ENCODE measurements around the gene BMP2. TPM values are rescaled to one million over a fixed set of nuclear protein-coding genes. Genes with fewer than 3 reads are reported as not detected.

Gene BMP2
- total and polyA plus RNA-seq, 2 experiments from 2014 or later = 0.73 to 1.0 TPM

- TF ChIP-seq REST (IDR thresholded peaks at IDR 0.05; ENCODE audit: unreplicated experiment) = no peak
- no peak for TF ChIP-seq JUNB (IDR thresholded peaks at IDR 0.05; ENCODE audit: unreplicated experiment)
Observed at GRCh38 chr20:6783752-6784151, 16.3 kb downstream of the BMP2 start (continued).

GRCh38 chr20:6784210-6784631 is 16.7 kb downstream of the BMP2 start:
- Histone ChIP-seq H3F3A (replicated peaks; ENCODE audit: low read depth) (no peaks in the 10 kb centered on the region), H2AFZ (no peak overlapping the region), H3K27me3 (ENCODE audit: insufficient read depth) (no peaks in the 10 kb centered on the region), H3K27ac (ENCODE audit: low read depth) (no peak overlapping the region), H3K9me2 (ENCODE audit: insufficient read depth) (no peaks in the 10 kb centered on the region), H3K4me1 (ENCODE audit: insufficient read depth) (peaks cover 2% of the 10 kb centered on the region; the same call in 1 of the 2 replicates), H3K36me3 (ENCODE audit: insufficient read depth) (no peaks in the 10 kb centered on the region), H3K4me2 (no peak overlapping the region), H4K20me1 (replicated peaks; ENCODE audit: insufficient read depth) (no peaks in the 10 kb centered on the region), H3K4me3 (no peak overlapping the region), H3K79me2 (replicated peaks; ENCODE audit: insufficient read depth) (no peaks in the 10 kb centered on the region)
- Mint-ChIP-seq H3K9me3 (no peaks in the 10 kb centered on the region), H3K27me3 (ENCODE audit: insufficient read depth, low read depth, poor library complexity) (no peaks in the 10 kb centered on the region), H3K4me3 (no peak overlapping the region), H3K4me1 (peaks cover 17% of the 10 kb centered on the region; the same call in 2 of the 3 replicates), H3K36me3 (ENCODE audit: low read depth) (no peaks in the 10 kb centered on the region; the same call in 2 of the 3 replicates), H3K27ac (no peak overlapping the region)
- DNase-seq (ENCODE audit: low spot score) (no peak), ATAC-seq (no peak)
- TF ChIP-seq EZH2phosphoT487 (IDR thresholded peaks at IDR 0.05; ENCODE audit: unreplicated experiment) = no peak
- no peak for TF ChIP-seq ZNF462 (CRISPR knock-in tag; IDR thresholded peaks at IDR 0.05)
- TF ChIP-seq POLR2AphosphoS5 (IDR thresholded peaks at IDR 0.05; ENCODE audit: low read depth) = no peak
